Fibroblast of the aortic adventitia (primary cell): ENCODE data around the gene CD3D. TPM values are rescaled to one million over a fixed set of nuclear protein-coding genes. Genes with fewer than 3 reads are reported as not detected.

ENCODE experiments used
- DNase-seq: peaks from one replicate; pipeline ENCODE4 v3.0.0-alpha.2; 2010; ENCODE audit warnings: low read depth
- H3K4me3 ChIP-seq: 2 replicates; pipeline ENCODE4 v1.5.1; 2011; ENCODE audit warnings: low read depth, mild to moderate bottlenecking, control low read depth, low read length, moderate library complexity
- total RNA-seq: library from RNA; depleted of rRNA; stranded (reverse); fragments of >200 nt; gene quantifications from 2 replicates; pipeline ENCODE4 v1.2.3, GENCODE V29; 2012; ENCODE audit warnings: low replicate concordance
- TF ChIP-seq, protein P1 (sequence below): IDR thresholded peaks from 2 replicates; pipeline ENCODE4 v1.5.1; 2011; ENCODE audit warnings: mild to moderate bottlenecking, low read length, control low read depth, inconsistent platforms; ENCODE audit not compliant: insufficient read depth

Gene CD3D
- total RNA-seq, 1 donor, result not detected

DNA sequence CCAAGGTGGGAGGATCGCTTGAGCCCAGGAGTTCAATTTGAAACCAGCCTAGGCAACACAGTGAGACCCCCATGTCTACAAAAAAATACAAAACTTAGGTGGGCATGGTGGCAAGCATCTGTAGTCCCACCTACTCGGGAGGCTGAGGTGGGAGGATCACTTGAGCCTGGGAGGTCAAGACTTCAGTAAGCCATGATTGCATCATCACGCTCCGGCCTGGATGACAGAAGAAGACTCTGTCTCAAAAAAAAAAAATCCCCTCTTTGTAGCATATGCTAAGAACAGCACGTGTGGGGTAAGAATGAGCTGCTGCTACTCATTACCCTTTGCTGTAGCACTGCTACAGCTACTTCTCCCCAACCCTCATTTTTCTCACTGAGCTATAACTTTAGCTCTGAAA lies 31.4 kb upstream of the CD3D start:
- TF ChIP-seq, protein P1, sequence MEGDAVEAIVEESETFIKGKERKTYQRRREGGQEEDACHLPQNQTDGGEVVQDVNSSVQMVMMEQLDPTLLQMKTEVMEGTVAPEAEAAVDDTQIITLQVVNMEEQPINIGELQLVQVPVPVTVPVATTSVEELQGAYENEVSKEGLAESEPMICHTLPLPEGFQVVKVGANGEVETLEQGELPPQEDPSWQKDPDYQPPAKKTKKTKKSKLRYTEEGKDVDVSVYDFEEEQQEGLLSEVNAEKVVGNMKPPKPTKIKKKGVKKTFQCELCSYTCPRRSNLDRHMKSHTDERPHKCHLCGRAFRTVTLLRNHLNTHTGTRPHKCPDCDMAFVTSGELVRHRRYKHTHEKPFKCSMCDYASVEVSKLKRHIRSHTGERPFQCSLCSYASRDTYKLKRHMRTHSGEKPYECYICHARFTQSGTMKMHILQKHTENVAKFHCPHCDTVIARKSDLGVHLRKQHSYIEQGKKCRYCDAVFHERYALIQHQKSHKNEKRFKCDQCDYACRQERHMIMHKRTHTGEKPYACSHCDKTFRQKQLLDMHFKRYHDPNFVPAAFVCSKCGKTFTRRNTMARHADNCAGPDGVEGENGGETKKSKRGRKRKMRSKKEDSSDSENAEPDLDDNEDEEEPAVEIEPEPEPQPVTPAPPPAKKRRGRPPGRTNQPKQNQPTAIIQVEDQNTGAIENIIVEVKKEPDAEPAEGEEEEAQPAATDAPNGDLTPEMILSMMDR, result no peak
- no peak overlapping the region for H3K4me3 ChIP-seq
- no peak for DNase-seq

DNA sequence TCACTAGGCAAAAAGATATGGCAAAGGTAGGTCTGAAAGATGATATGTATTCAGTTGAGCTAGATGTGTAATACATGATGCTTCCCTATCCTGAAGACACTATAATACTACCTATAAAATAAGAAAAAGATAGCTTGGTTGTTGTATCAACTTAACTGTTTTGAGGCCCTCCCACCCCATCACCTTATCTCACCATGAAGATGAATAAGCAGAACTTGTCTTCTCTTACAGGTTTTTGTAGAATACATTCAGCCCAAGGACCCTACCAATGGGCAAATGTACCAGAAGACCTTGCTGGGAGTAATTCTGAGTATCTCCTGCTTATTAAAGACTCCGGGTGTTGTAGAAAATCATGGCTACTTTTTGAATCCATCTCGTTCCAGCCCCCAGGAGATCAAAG lies 30.8 kb upstream of the CD3D start:
- TF ChIP-seq, protein P1, result no peak
- H3K4me3 ChIP-seq, result no peak overlapping the region
- DNase-seq, result no peak

DNA sequence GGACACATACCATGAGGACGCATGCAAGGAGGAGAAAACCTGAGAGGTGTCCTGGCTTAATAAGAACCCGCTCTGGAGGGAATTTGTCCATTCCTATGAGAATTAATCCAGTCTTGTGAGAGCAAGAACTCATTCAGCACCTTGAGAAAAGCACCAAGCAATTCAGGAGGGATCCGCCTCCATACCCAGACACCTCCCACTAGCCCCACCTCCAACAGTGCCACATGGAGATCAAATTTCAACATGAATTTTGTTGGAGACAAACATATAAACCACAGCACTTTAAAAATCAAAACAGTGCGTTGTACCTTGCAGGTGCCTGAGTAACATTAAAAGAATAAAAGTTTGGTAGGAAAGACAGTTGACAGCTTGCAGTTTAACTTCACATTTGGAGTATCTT lies 28.3 kb upstream of the CD3D start:
- DNase-seq, result no peak
- H3K4me3 ChIP-seq, result no peak overlapping the region
- TF ChIP-seq, protein P1, result no peak

DNA sequence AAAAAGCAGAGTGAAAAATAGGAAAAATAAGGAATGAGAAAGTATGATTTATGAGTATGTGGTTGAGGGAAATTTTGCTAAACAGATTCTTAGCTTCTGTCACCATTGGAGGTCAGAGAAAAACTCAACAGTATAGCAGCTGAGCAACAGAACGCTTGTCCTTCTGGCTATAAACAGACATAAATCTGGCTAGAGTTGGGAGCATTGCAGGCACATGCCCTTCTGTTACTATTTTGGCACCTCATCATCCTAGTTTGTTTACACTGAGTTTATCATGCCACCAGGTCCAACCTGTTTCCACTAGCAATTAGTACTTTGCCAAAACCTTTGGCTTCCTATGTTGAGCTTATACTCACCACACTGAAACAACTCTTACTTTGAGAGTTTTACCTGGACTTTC lies 23.8 kb upstream of the CD3D start:
- TF ChIP-seq, protein P1, result no peak
- DNase-seq, result no peak

DNA sequence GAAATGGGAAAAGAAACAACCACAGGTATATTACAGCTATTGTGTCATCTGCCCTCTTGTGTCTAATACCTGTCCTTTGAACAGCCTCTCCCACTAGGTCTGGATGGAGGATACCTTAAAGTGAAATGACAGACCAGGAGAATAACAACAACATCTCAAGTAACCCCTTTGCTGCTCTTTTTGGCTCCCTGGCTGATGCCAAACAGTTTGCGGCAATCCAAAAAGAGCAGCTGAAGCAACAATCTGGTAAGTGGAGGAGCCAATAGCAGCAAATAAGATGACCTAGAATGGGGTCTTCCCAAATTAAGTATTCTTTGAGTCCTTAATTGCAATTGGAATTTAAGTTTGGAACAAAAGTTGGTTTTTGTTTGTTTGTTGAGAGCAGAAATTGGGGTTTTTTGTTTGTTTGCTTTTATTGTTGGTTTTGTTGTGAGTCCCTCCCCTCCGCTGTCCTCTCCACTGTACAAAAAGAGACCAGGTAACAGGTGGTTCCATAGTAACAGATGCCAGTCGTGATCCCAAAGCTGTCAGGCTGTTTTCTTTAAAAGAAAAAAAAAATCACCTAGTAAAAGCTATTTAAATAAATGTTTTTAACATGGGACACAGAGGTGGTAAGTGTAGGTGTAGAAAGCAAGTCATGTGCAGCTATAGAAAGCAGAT lies 22.6 kb upstream of the CD3D start:
- no peak for DNase-seq
- TF ChIP-seq, protein P1, result no peak
- H3K4me3 ChIP-seq, result no peak overlapping the region

More for the DNA sequence above, 23.8 kb upstream of the CD3D start:
- no peak overlapping the region for H3K4me3 ChIP-seq

DNA sequence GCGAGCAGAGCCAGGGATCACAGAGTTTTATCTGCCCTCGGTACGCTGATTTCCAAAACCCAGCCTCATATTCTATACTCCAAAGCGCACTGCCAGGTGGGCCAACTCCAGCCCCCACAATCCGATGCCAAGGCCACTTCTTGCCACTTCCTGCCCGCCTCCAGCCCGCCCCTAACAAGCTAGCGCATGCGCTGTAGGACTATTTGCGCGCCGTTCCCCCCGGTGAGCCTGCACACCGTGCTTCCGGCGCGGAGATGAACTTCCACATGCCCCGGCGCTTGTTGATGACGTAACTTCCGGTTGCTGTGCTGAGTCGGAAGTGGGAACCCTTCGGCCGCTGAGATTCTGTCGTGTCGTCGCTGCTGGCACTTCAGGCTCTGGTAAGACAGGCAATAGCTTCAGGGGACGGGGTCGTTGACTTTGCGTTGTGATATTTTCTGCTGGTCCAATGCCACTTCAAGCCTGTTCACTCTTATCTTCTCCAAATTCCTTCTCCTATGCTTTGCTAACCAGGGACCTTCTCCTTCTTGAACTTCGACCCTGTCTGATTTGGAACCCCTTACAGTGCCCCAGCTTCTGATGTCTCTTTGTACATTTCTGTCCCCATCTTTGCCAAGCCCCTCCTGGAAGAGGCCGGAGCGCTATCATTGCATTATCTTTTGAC lies 16.9 kb upstream of the CD3D start, which contains the start of gene UBE4A:
Gene UBE4A (plus strand): TSS at position 306 of the 664 bp plus-strand sequence. CDS start 5,481 bp downstream, outside the sequence.
- peak; percentile 95 for DNase-seq
- H3K4me3 ChIP-seq, result peak within 1 kb of the TSS; percentile 98
- TF ChIP-seq, protein P1, result no peak
